Liver (tissue), 9 donors: Measurements from ENCODE around the gene PIMREG. TPM values are rescaled to one million over a fixed set of nuclear protein-coding genes. Genes with fewer than 3 reads are reported as not detected.

Source experiments
- DNase-seq: peaks from one replicate; pipeline ENCODE4 v3.0.0-alpha.2; 2017; ENCODE audit warnings: low spot score
- H3K27ac ChIP-seq, 2 donors: one replicate each; pipeline ENCODE4 v1.7.0; 2013; ENCODE audit warnings: inconsistent platforms in 2 of 2, low read length in 2 of 2, control low read depth in 1 of 2, low read depth in 1 of 2, mild to moderate bottlenecking in 1 of 2
- H3K27me3 ChIP-seq, 4 donors: one replicate each; pipeline versions ENCODE4 v1.6.1 to v1.7.0; 2013; ENCODE audit warnings: low read length in 3 of 4, inconsistent platforms in 1 of 4, mild to moderate bottlenecking in 1 of 4, moderate library complexity in 1 of 4; ENCODE audit not compliant: control insufficient read depth in 4 of 4, insufficient read depth in 4 of 4
- H3K36me3 ChIP-seq, 4 donors: one replicate each; pipeline versions ENCODE4 v1.6.1 to v1.7.0; 2013; ENCODE audit warnings: low read length in 3 of 4, mild to moderate bottlenecking in 3 of 4, low read depth in 1 of 4, moderate library complexity in 1 of 4; ENCODE audit not compliant: control insufficient read depth in 4 of 4, insufficient read depth in 3 of 4
- H3K4me1 ChIP-seq, 4 donors: one replicate each; pipeline versions ENCODE4 v1.6.1 to v1.7.0; 2013; ENCODE audit warnings: low read length in 3 of 4, mild to moderate bottlenecking in 3 of 4, moderate library complexity in 1 of 4; ENCODE audit not compliant: control insufficient read depth in 4 of 4, insufficient read depth in 4 of 4
- H3K4me3 ChIP-seq, 3 donors: one replicate each; pipeline versions ENCODE4 v1.6.1 to v1.7.0; 2013; ENCODE audit warnings: low read length in 3 of 3, control low read depth in 1 of 3, low read depth in 1 of 3, mild to moderate bottlenecking in 1 of 3
- H3K9ac ChIP-seq, 2 donors: one replicate each; pipeline ENCODE4 v1.7.0; 2013; ENCODE audit warnings: low read length in 2 of 2, mild to moderate bottlenecking in 2 of 2, moderate library complexity in 2 of 2, control low read depth in 1 of 2, low read depth in 1 of 2
- H3K9me3 ChIP-seq, 4 donors: one replicate each; pipeline versions ENCODE4 v1.6.1 to v1.7.0; 2013; ENCODE audit warnings: low read length in 3 of 4; ENCODE audit not compliant: control insufficient read depth in 4 of 4
- FOXA1 ChIP-seq: IDR thresholded peaks from 2 replicates; pipeline ENCODE4 v1.6.1; 2016; ENCODE audit warnings: antibody characterized with exemption
- FOXA2 ChIP-seq: IDR thresholded peaks from 2 replicates; pipeline ENCODE4 v1.6.1; 2016; ENCODE audit warnings: antibody characterized with exemption
- HNF4A ChIP-seq, 2 donors: conservative IDR thresholded peaks; 2 replicates each; pipeline ENCODE4 v1.6.1; 2016; ENCODE audit warnings: antibody characterized with exemption in 2 of 2, mild to moderate bottlenecking in 2 of 2
- JUND ChIP-seq, 2 donors: IDR thresholded peaks; 2 replicates each; pipeline ENCODE4 v1.6.1; 2016; ENCODE audit warnings: antibody characterized with exemption in 2 of 2
- NR2F2 ChIP-seq: IDR thresholded peaks from 2 replicates; pipeline ENCODE4 v1.6.1; 2016; ENCODE audit warnings: antibody characterized with exemption
- RAD21 ChIP-seq, 2 donors: IDR thresholded peaks; 2 replicates each; pipeline ENCODE4 v1.6.1; 2016; ENCODE audit warnings: antibody characterized with exemption in 2 of 2, mild to moderate bottlenecking in 2 of 2
- RXRA ChIP-seq, 2 donors: IDR thresholded peaks; 2 replicates each; pipeline ENCODE4 v1.6.1; 2017 to 2018; ENCODE audit warnings: antibody characterized with exemption in 2 of 2, mild to moderate bottlenecking in 1 of 2
- SP1 ChIP-seq: IDR thresholded peaks from 2 replicates; pipeline ENCODE4 v1.6.1; 2018; ENCODE audit warnings: antibody characterized with exemption, mild to moderate bottlenecking
- TAF1 ChIP-seq: conservative IDR thresholded peaks from 2 replicates; pipeline ENCODE4 v1.6.1; 2016; ENCODE audit warnings: antibody characterized with exemption, mild to moderate bottlenecking
- WGBS: extraction: QIAGEN DNeasy Blood & Tissue Kit; methylation state at CpG from one replicate; pipeline ENCODE4 v1.1.7; 2013; 5-methylcytosine and 5-hydroxymethylcytosine counted together
- polyA plus RNA-seq, 2 donors: library from polyadenylated mRNA; stranded (reverse) in 1 of 2; unstranded in 1 of 2; fragments of 200-250 nt in 1 of 2; fragments of >200 nt in 1 of 2; fragmentation: Nextera tagmentation in 1 of 2; extraction: Ambion mirVana in 1 of 2; gene quantifications; one replicate each; pipeline versions ENCODE4 v1.2.1 to v1.2.3, GENCODE V29; 2013 to 2015
- total RNA-seq, 2 donors: library from RNA; depleted of rRNA; stranded (reverse); fragments of >200 nt; gene quantifications; one replicate each; pipeline ENCODE4 v1.2.3, GENCODE V29; 2014
- TF ChIP-seq, protein P1 (sequence below): fragments of 150-350 bp; IDR thresholded peaks from 2 replicates; pipeline ENCODE4 v1.5.1; 2017; ENCODE audit warnings: improper control_type of control experiment, low read depth, low read length; ENCODE audit not compliant: missing input control
- TF ChIP-seq, protein P2 (sequence below): IDR thresholded peaks from 2 replicates; pipeline ENCODE4 v1.6.1; 2016; ENCODE audit warnings: antibody characterized with exemption
- TF ChIP-seq, protein P3 (sequence below): IDR thresholded peaks from 2 replicates; pipeline ENCODE4 v1.6.1; 2016; ENCODE audit warnings: antibody characterized with exemption
- TF ChIP-seq, protein P4 (sequence below): IDR thresholded peaks from 2 replicates; pipeline ENCODE4 v1.6.1; 2016; ENCODE audit warnings: antibody characterized with exemption
- donor health status: healthy.
- donor health status: healthy.
- donor health status: healthy.
- donor health status: healthy.
- donor health status: healthy.

The PIMREG gene
- total and polyA plus RNA-seq, 4 donors: 0.10 to 5.2 (median 0.75) TPM; not detected in 1

DNA sequence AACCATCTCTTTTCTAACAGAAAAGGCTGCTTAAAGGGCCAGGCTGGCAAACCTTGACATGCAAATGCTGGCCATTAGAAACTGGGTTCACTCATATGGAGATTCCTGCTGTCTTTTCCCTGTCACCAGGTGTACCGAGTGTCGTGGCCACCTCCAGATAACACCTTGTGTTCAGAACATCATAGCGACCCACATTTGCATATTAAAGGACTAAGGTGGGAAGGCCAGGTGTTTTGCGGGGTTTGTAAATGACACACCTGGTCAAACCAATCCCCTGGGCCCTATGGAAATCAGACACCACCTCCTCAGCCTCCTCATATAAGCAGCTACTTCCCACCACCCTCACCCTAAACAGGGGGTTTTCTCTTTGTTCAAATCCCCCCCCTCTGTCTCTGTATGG, 6.8 kb upstream of the PIMREG start:
- TF ChIP-seq TAF1 (no peak), RAD21 (IDR thresholded peaks at IDR 0.05) (no peak), JUND (IDR thresholded peaks at IDR 0.05) (no peak), RXRA (IDR thresholded peaks at IDR 0.05) (no peak), FOXA2 (no peak)
- TF ChIP-seq, protein P1, sequence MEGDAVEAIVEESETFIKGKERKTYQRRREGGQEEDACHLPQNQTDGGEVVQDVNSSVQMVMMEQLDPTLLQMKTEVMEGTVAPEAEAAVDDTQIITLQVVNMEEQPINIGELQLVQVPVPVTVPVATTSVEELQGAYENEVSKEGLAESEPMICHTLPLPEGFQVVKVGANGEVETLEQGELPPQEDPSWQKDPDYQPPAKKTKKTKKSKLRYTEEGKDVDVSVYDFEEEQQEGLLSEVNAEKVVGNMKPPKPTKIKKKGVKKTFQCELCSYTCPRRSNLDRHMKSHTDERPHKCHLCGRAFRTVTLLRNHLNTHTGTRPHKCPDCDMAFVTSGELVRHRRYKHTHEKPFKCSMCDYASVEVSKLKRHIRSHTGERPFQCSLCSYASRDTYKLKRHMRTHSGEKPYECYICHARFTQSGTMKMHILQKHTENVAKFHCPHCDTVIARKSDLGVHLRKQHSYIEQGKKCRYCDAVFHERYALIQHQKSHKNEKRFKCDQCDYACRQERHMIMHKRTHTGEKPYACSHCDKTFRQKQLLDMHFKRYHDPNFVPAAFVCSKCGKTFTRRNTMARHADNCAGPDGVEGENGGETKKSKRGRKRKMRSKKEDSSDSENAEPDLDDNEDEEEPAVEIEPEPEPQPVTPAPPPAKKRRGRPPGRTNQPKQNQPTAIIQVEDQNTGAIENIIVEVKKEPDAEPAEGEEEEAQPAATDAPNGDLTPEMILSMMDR: no peak
- TF ChIP-seq, protein P2, sequence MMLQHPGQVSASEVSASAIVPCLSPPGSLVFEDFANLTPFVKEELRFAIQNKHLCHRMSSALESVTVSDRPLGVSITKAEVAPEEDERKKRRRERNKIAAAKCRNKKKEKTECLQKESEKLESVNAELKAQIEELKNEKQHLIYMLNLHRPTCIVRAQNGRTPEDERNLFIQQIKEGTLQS: no peak
- no peak overlapping the region for H3K4me3 ChIP-seq
- H3K9me3 ChIP-seq: no peaks in the 10 kb centered on the region
- 61% methylated on average over 4 of the region's 4 CpGs for WGBS
- H3K4me1 ChIP-seq: no peaks in the 10 kb centered on the region
- H3K27me3 ChIP-seq: peaks cover 0 to 3% (median 1%) of the 10 kb centered on the region in 4 donors
- no peak overlapping the region for H3K9ac ChIP-seq
- no peak for DNase-seq
- no peak overlapping the region for H3K27ac ChIP-seq
- no peaks in the 10 kb centered on the region for H3K36me3 ChIP-seq

DNA sequence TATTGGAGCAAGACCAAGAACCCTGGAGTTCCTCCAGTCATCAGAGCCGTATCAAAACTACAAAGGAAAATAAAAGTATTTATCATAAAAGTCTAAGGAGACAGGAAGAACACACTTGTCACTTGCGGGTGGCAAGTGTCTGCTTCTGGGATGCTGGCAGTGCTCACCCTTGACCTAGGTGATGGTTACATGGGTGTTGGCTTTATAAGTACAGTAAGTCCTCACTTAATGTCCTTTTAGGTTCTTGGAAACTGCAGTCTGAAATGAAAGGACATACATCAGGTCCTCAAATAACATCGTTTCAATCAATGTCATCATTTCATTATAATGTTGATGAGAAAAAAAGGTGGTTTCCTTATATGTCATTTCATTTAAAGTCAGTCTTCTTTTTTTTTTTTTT, 6.3 kb upstream of the PIMREG start:
- peaks cover 0 to 3% (median 1%) of the 10 kb centered on the region in 4 donors for H3K27me3 ChIP-seq
- no peak overlapping the region for H3K9ac ChIP-seq
- H3K9me3 ChIP-seq: no peaks in the 10 kb centered on the region
- H3K27ac ChIP-seq: no peak overlapping the region
- H3K36me3 ChIP-seq: no peaks in the 10 kb centered on the region
- TF ChIP-seq RAD21 (IDR thresholded peaks at IDR 0.05): no peak
- no peak for TF ChIP-seq FOXA1
- TF ChIP-seq, protein P3, sequence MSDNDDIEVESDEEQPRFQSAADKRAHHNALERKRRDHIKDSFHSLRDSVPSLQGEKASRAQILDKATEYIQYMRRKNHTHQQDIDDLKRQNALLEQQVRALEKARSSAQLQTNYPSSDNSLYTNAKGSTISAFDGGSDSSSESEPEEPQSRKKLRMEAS: no peak
- no peak for TF ChIP-seq TAF1
- no peak for TF ChIP-seq SP1
- 50% methylated on average over 3 of the region's 3 CpGs for WGBS
- no peak for DNase-seq
- no peak overlapping the region for H3K4me3 ChIP-seq
- H3K4me1 ChIP-seq: no peaks in the 10 kb centered on the region

DNA sequence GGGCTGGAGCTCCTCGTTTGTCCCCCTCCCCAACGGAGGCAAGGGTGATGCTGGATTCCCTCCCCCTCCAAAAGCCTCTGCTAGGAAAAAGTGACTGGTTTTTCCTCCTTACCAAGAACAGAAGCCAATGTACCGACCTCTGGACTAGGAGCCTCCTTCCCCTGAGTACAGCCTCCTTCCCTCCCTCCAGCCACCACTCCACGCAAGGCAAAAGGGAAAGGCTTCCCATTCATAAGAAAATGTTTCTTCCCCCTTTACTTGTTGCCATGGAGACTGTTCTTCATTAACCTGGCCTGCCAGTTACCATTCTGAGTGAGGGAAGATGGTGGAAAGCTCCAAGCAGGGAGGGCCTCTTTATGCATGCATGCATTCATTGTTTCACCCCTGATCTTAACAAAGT, 4.3 kb upstream of the PIMREG start:
- Histone ChIP-seq H3K27ac (no peak overlapping the region), H3K4me1 (peaks cover 4 to 12% (median 6%) of the 10 kb centered on the region in 4 donors), H3K36me3 (no peaks in the 10 kb centered on the region), H3K9ac (no peak overlapping the region), H3K9me3 (no peaks in the 10 kb centered on the region), H3K4me3 (no peak overlapping the region), H3K27me3 (peaks cover 0 to 3% (median 1%) of the 10 kb centered on the region in 4 donors)
- WGBS: 69% methylated on average over 4 of the region's 4 CpGs
- no peak for DNase-seq
- TF ChIP-seq NR2F2 (no peak), HNF4A (conservative IDR thresholded peaks at IDR 0.05) (no peak), RXRA (IDR thresholded peaks at IDR 0.05) (no peak), SP1 (no peak)
- TF ChIP-seq, protein P3: no peak
- TF ChIP-seq, protein P2: no peak
- TF ChIP-seq, protein P4, sequence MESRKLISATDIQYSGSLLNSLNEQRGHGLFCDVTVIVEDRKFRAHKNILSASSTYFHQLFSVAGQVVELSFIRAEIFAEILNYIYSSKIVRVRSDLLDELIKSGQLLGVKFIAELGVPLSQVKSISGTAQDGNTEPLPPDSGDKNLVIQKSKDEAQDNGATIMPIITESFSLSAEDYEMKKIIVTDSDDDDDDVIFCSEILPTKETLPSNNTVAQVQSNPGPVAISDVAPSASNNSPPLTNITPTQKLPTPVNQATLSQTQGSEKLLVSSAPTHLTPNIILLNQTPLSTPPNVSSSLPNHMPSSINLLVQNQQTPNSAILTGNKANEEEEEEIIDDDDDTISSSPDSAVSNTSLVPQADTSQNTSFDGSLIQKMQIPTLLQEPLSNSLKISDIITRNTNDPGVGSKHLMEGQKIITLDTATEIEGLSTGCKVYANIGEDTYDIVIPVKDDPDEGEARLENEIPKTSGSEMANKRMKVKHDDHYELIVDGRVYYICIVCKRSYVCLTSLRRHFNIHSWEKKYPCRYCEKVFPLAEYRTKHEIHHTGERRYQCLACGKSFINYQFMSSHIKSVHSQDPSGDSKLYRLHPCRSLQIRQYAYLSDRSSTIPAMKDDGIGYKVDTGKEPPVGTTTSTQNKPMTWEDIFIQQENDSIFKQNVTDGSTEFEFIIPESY: no peak
